ENCODE results near the gene ARX.

The ARX gene

DNA sequence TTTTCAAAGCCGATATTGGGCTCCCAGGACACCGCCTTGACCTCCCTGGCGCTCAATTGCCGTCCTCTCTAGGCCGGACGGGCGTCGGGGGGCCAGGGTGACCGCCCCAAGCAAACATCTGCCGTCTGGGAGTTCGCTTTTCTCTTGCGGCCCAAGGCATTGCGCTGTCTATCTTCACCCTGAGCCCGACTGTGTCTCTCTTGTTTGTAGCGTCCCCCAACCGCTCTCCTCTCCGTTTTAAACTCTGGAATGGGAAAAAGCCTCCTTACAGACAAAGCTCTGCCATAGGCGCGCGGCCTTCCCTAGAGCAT lies 551 bp upstream of the ARX start:
- no peak for DNase-seq

- DNase-seq: no peak
Measured at GRCh38 chrX:25014366-25014838, 1.4 kb downstream of the ARX start.

- DNase-seq: no peak
Measured at GRCh38 chrX:25013632-25014365, 2.0 kb downstream of the ARX start.

DNA sequence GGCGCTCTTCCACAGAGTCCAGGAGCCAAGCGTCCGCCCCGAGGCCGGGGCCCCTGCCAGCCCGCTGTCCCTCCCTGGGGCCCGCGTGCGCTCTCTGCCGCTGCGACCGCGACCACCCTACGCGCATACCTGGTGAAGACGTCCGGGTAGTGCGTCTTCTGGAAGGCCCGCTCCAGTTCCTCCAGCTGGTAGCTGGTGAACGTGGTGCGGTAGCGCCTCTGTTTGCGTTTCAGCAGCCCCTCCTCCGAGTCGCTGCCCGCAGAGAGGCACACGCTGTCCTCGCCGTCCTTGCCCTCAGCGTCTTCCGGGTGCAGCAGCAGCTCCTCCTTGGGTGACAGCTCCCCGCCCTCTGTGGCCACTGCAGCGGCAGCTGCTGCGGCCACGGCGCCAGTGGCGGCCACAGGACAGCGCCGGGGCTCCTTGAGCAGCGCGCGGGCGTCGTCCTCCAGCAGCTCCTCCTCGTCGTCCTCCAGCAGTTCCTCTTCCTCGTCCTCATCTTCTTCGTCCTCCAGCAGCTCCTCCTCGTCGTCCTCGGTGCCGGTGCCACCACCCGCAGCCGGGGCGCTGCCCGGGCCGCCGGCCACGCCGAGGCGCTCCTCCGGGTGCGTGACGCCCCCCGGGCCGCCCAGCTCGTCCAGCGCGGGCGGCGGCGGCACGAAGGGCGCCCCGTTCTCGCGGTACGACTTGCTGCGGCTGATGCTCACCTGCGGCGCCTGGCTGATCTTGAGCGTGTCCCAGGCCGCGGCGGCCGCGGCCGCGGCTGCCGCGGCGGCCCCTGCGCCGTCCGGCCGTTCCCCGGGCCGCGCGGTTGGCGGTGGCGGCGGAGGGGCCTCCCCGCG lies 2.8 kb downstream of the ARX start:
- DNase-seq: no peak

- no peak for DNase-seq
Measured at GRCh38 chrX:25012433-25012735, 3.4 kb downstream of the ARX start.

GRCh38 chrX:25011589-25012432 lies 4.0 kb downstream of the ARX start:
- no peak for DNase-seq

DNA sequence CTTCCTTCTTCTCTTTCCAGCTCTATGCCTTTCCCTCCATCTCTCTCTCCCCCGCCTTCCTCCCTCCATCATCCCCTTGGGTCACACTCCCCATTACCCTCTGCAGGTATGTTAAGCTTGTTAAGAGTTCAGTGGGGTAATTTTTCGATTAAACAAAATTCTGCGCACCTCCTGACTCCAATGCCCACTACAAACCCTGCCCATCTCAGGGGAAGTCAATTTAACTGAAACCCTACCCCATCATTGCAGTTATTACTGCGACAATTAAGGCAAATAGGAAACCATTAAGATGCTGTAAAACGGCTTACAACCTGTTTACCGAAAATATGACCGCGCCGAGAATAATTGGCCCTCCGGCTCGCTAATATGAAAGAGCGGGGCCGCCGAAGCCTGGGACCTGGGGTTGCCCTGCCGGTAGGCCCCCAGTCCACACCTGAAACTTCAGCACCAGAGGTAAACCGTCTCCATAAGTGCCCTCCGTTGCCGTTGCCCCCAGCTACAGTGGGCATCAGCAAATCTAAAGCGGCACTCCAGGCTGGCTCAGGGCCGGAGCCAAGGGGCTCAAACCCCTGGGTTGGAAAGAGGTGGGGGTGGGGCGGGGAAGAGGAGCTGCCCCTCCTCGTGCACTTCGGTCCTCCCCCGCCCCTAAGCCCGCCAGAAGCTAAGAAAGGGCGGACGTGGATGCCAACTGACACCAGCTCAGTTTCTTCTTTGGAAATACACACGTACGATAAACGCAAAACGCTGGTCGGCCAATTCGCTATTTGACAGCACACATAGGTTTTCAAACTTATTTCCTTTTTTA lies 4.8 kb downstream of the ARX start:
- DNase-seq: no peak

DNA sequence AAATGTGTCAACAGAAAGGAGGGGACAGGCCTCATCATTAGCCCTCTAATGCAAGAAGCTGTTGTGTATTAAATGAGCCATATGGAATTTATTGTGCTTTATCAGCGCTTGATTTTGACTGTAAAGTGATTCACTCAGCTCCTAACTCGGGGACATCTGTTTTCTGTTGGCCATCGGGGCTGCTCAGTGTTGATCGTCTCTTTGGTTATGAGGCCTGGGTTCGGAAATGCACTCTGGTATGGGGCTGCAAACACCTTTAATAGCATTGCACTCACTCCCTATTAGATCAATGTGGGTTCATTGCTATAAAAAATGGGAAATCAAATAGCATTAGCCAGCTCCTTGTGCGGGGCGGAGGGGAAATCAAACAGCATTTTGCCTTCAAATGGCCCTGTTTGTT lies 6.4 kb downstream of the ARX start:
- DNase-seq: no peak

- no peak for DNase-seq
Measured at GRCh38 chrX:25007059-25008053, 8.4 kb downstream of the ARX start.

- DNase-seq: no peak
Measured at GRCh38 chrX:25006586-25007058, 9.1 kb downstream of the ARX start.

GRCh38 chrX:25005382-25006185 lies 10.2 kb downstream of the ARX start:
- no peak for DNase-seq

GRCh38 chrX:25005034-25005381 lies 10.8 kb downstream of the ARX start:
- DNase-seq: no peak

DNA sequence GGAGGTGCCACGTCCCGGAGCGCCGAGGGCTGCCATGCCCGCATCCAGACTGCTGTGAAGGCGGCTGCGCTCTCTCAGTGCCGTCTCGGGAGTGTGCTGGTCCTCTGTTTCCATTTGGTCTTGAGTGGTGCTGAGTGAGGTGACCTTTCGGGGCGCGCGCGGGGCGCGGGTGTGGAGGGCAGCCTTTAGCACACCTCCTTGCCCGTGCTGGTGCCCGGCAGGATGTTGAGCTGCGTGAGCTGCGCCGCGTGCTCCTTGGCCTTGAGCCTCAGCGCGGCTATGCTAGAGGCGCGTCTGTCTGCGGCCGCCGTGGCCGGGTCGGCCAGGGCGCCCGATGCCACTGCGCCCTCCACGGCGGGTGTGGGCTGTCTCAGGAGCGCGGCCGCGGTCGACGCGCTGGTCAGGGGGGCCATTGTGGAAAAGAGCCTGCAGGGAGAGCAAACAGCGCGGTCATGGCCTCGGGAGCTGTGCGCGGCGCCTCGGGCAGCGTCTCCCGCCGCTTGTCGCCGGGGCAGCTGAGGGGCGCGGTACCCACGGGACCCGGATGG lies 11.2 kb downstream of the ARX start:
- DNase-seq: no peak

GRCh38 chrX:25004040-25004439 lies 11.7 kb downstream of the ARX start:
- DNase-seq: no peak

- DNase-seq: no peak
Measured at GRCh38 chrX:25003066-25003849, 12.5 kb downstream of the ARX start.

- no peak for DNase-seq
Measured at GRCh38 chrX:25002661-25003020, 13.1 kb downstream of the ARX start.

- DNase-seq: no peak
Measured at GRCh38 chrX:25001808-25002660, 13.7 kb downstream of the ARX start.

DNA sequence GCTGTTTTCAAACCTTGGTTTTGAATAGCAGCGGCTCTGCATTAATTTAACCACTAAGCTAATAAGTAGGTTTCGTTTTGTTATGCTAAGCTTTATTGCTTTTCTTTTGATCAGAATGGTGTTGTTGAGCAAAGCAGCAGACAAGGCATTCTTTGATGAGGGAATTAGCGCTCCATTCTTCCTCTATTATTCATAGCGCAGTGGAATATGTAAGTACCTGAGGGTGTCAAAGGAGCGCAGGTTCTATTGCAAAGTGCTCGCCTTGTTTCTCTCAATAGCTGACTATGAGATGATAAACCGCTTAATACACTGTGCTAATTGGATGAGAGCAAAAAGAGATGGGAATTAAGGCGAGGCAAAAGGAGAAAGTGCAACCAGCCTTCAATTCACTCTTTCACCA lies 16.3 kb downstream of the ARX start:
- no peak for DNase-seq

All from SHP77 (cell line).